Heart right ventricle (tissue), 16 donors: ENCODE measurements around the gene PREX1. TPM values are rescaled to one million over a fixed set of nuclear protein-coding genes. Genes with fewer than 3 reads are reported as not detected.

Experiments
- ATAC-seq, 8 donors: fragments of 200-7000 bp; cut with Tn5 transposase; one replicate each; pipeline ENCODE4 v1.9.1; 2020; ENCODE audit warnings: mild to moderate bottlenecking in 8 of 8, moderate library complexity in 8 of 8, moderate number of reproducible peaks in 1 of 8
- DNase-seq, 2 donors: peaks; one replicate each; pipeline ENCODE4 v3.0.0-alpha.2; 2020
- H3K27ac ChIP-seq, 10 donors: fragments of 200-600 bp; sonication (generic) in 2 of 10; one replicate each; pipeline versions ENCODE4 v1.5.0 to v1.8.0; 2020 to 2022; ENCODE audit warnings: mild to moderate bottlenecking in 3 of 10
- H3K27me3 ChIP-seq, 7 donors: fragments of 200-600 bp; one replicate each; pipeline ENCODE4 v1.8.0; 2021 to 2022; ENCODE audit warnings: mild to moderate bottlenecking in 2 of 7
- H3K36me3 ChIP-seq, 9 donors: fragments of 200-600 bp; sonication (generic) in 1 of 9; one replicate each; pipeline versions ENCODE4 v1.5.0 to v1.8.0; 2020 to 2022; ENCODE audit warnings: mild to moderate bottlenecking in 2 of 9
- H3K4me1 ChIP-seq, 9 donors: fragments of 200-600 bp; sonication (generic) in 1 of 9; one replicate each; pipeline versions ENCODE4 v1.5.0 to v1.8.0; 2020 to 2022; ENCODE audit warnings: mild to moderate bottlenecking in 4 of 9
- H3K4me3 ChIP-seq, 10 donors: fragments of 200-600 bp; sonication (generic) in 2 of 10; one replicate each; pipeline versions ENCODE4 v1.5.0 to v1.8.0; 2020 to 2022; ENCODE audit warnings: mild to moderate bottlenecking in 7 of 10, moderate library complexity in 2 of 10
- H3K9me3 ChIP-seq, 11 donors: fragments of 200-600 bp in 10 of 11; sonication (generic) in 2 of 11; one replicate each; pipeline versions ENCODE4 v1.5.0 to v1.8.0; 2013 to 2022; ENCODE audit warnings: mild to moderate bottlenecking in 2 of 11, control low read depth in 1 of 11, moderate library complexity in 1 of 11
- CTCF ChIP-seq, 9 donors: fragments of 200-600 bp; sonication (generic) in 2 of 9; IDR thresholded peaks; one replicate each; pipeline versions ENCODE4 v1.5.0 to v1.8.0; 2021 to 2022; ENCODE audit warnings: antibody characterized with exemption in 9 of 9, mild to moderate bottlenecking in 5 of 9, moderate library complexity in 1 of 9
- WGBS, 2 donors: extraction: QIAGEN DNeasy Blood & Tissue Kit; methylation state at CpG; one replicate each; pipeline ENCODE4 v1.1.7; 2013; ENCODE audit warnings: inconsistent platforms in 1 of 2; 5-methylcytosine and 5-hydroxymethylcytosine counted together
- intact Hi-C, 10 donors: fragments of 100-400 bp; cut with DNase I; formaldehyde crosslinking; loops; one replicate each; pipeline versions ENCODE4 v1.11.1 to v1.14.2; 2022
- polyA plus RNA-seq, 2 donors: library from polyadenylated mRNA; stranded (reverse); fragments of 200-250 nt; gene quantifications; one replicate each; pipeline ENCODE4 v1.2.3, GENCODE V29; 2013
- total RNA-seq, 10 donors: library from RNA; stranded (reverse); fragmentation: NEBNext Ultra II Directional in 3 of 10; extraction: Animal tissue kit (Norgen Biotek cat#: 25700) in 3 of 10; gene quantifications; one replicate each; pipeline versions ENCODE4 v1.2.1 to v1.2.4, GENCODE V29; 2021 to 2023
- donor health status: Arrhythmogenic right ventricular cardiomyopathy.
- donor health status: ischemic (EF 13 %, LVEDD 7.1; RV severe dilation, severe dysfunction).
- donor health status: healthy with polysubstance abuse.
- donor health status: DM: no; HTN: yes; CAD: no.
- donor health status: DM: no; HTN: no; CAD: no.
- donor health status: ischemic (EF 25% LVEDD 6.9; RV normal size, moderate dysfunction).
- donor health status: ischemic (EF 25% LVEDD 5.7; RV mildly dilated, moderate dysfunction).
- donor health status: healthy.
- donor health status: DM: yes; HTN: yes; CAD: no.
- donor health status: Ischemic cardiomyopathy.
- donor health status: ischemic (EF 35%, LVEDD 5.7; RV mildly dilated, moderate dysfunction).
- donor health status: nonischemic (EF 11% LVEDD 7.7; RV severe dilation, severe dysfunction).
- donor health status: DM: yes; HTN: yes; CAD: no.
- donor health status: PGD.
- donor health status: ischemic (EF 29% LVEDD 5.4; RV normal size, mild dysfunction).
- donor health status: nonischemic (EF 23%, LVEDD 6.1; RV moderate dilation, normal function).

The PREX1 gene
- total and polyA plus RNA-seq, 12 donors = 4.6 to 23.4 (median 8.8) TPM

- 87 to 95% methylated on average over 5 of the region's 5 CpGs for WGBS, 2 donors
- H3K9me3 ChIP-seq = no peaks in the 10 kb centered on the region
- TF ChIP-seq CTCF (IDR thresholded peaks at IDR 0.05) = no peak
- H3K36me3 ChIP-seq = no peaks in the 10 kb centered on the region
- peaks cover 8 to 84% (median 30%) of the 10 kb centered on the region in 9 donors for H3K4me1 ChIP-seq
- no peak for ATAC-seq
- no peaks in the 10 kb centered on the region for H3K27me3 ChIP-seq
- intact Hi-C loops = no loop called here
- DNase-seq = no peak
- no peak overlapping the region for H3K4me3 ChIP-seq
- H3K27ac ChIP-seq = no peak overlapping the region
These were observed 32.9 kb downstream of the PREX1 start for GRCh38 chr20:48794816-48795457.

- WGBS, 2 donors = 61 to 66% methylated on average over 5 of the region's 5 CpGs
- Histone ChIP-seq H3K4me1 (peaks cover 4 to 84% (median 24%) of the 10 kb centered on the region in 9 donors), H3K27me3 (no peaks in the 10 kb centered on the region), H3K27ac (no peak overlapping the region), H3K36me3 (no peaks in the 10 kb centered on the region), H3K4me3 (no peak overlapping the region), H3K9me3 (no peaks in the 10 kb centered on the region)
- intact Hi-C loops = no loop called here
- DNase-seq (no peak), ATAC-seq (peak in 4 of 8 donors; percentile 13 to 24 (median 19))
- no peak for TF ChIP-seq CTCF (IDR thresholded peaks at IDR 0.05)
These were observed 33.4 kb downstream of the PREX1 start for GRCh38 chr20:48794360-48794759.

- Histone ChIP-seq H3K36me3 (no peaks in the 10 kb centered on the region), H3K4me1 (peaks cover 4 to 84% (median 23%) of the 10 kb centered on the region in 9 donors), H3K27ac (no peak overlapping the region), H3K4me3 (no peak overlapping the region), H3K27me3 (no peaks in the 10 kb centered on the region), H3K9me3 (no peaks in the 10 kb centered on the region)
- DNase-seq = no peak
- no peak for TF ChIP-seq CTCF (IDR thresholded peaks at IDR 0.05)
- ATAC-seq = no peak
- intact Hi-C loops = no loop called here
- 74 to 87% methylated on average over 3 of the region's 3 CpGs for whole genome bisulfite sequencing, 2 donors
These were observed 34.0 kb downstream of the PREX1 start for GRCh38 chr20:48793776-48794175.

- WGBS, 2 donors = 59 to 71% methylated on average over 6 of the region's 6 CpGs
- Histone ChIP-seq H3K4me1 (peaks cover 4 to 84% (median 19%) of the 10 kb centered on the region in 9 donors), H3K9me3 (no peaks in the 10 kb centered on the region), H3K4me3 (no peak overlapping the region), H3K27me3 (no peaks in the 10 kb centered on the region), H3K27ac (no peak overlapping the region), H3K36me3 (no peaks in the 10 kb centered on the region)
- DNase-seq (no peak), ATAC-seq (peak in 1 of 8 donors; percentile 34)
- no peak for TF ChIP-seq CTCF (IDR thresholded peaks at IDR 0.05)
- intact Hi-C loops = no loop called here
These were observed 36.1 kb downstream of the PREX1 start for GRCh38 chr20:48791666-48792071.
